HG02870 (cell line): ENCODE results near the gene B4GALNT1.
A peak's percentile ranks its signal among the peaks of the same experiment; 100 is the strongest.
"Not testable (repeated sequence)": the region's sequence is repeated elsewhere in the genome, so short reads cannot be mapped to it uniquely, and the experiment has no call there.

Experiments
- ATAC-seq: cut with Tn5 transposase; IDR thresholded peaks from one replicate; pipeline ENCODE4 v1.9.1; 2021; ENCODE audit warnings: mild to moderate bottlenecking, moderate library complexity; ENCODE audit not compliant: unreplicated experiment

The B4GALNT1 gene

GRCh38 chr12:57632958-57633840, at the start of gene B4GALNT1:
Gene B4GALNT1 (minus strand): TSS chr12:57633201. CDS start chr12:57632132, 1,069 bp downstream.
- ATAC-seq: peak; percentile 67

- ATAC-seq: no peak
Measured at GRCh38 chr12:57679697-57680096, 46.7 kb upstream of the B4GALNT1 start.

GRCh38 chr12:57677947-57678346, 44.9 kb upstream of the B4GALNT1 start:
- ATAC-seq: not testable (repeated sequence)

GRCh38 chr12:57674691-57675090, 41.7 kb upstream of the B4GALNT1 start:
- ATAC-seq: no peak

GRCh38 chr12:57672801-57673200, 39.8 kb upstream of the B4GALNT1 start:
- no peak for ATAC-seq

- not testable (repeated sequence) for ATAC-seq
Measured at GRCh38 chr12:57671811-57672210, 38.8 kb upstream of the B4GALNT1 start.

- ATAC-seq: not testable (repeated sequence)
Measured at GRCh38 chr12:57669691-57670090, 36.7 kb upstream of the B4GALNT1 start.

- no peak for ATAC-seq
Measured at GRCh38 chr12:57666897-57667296, 33.9 kb upstream of the B4GALNT1 start.

GRCh38 chr12:57665066-57665820, 32.2 kb upstream of the B4GALNT1 start:
- not testable (repeated sequence) for ATAC-seq

GRCh38 chr12:57661376-57661775, 28.4 kb upstream of the B4GALNT1 start:
- ATAC-seq: no peak

- ATAC-seq: no peak
Measured at GRCh38 chr12:57658890-57659289, 25.9 kb upstream of the B4GALNT1 start.

GRCh38 chr12:57657744-57658143, 24.7 kb upstream of the B4GALNT1 start:
- no peak for ATAC-seq

- not testable (repeated sequence) for ATAC-seq
Measured at GRCh38 chr12:57656408-57656807, 23.4 kb upstream of the B4GALNT1 start.

GRCh38 chr12:57655541-57656240, 22.7 kb upstream of the B4GALNT1 start:
- no peak for ATAC-seq

GRCh38 chr12:57654042-57654441, 21.0 kb upstream of the B4GALNT1 start:
- no peak for ATAC-seq

GRCh38 chr12:57646659-57647049, 13.7 kb upstream of the B4GALNT1 start:
- not testable (repeated sequence) for ATAC-seq

GRCh38 chr12:57645990-57646658, 13.1 kb upstream of the B4GALNT1 start:
- not testable (repeated sequence) for ATAC-seq

GRCh38 chr12:57641699-57642442, 8.9 kb upstream of the B4GALNT1 start:
- ATAC-seq: no peak

GRCh38 chr12:57640175-57641042, 7.4 kb upstream of the B4GALNT1 start:
- no peak for ATAC-seq
